OCI-LY3 (cell line): ENCODE data around the gene ANKS1A.
"Not testable (repeated sequence)": the region's sequence is repeated elsewhere in the genome, so short reads cannot be mapped to it uniquely, and the experiment has no call there.

ENCODE experiments used
- H2AFZ ChIP-seq: fragments of 200-600, 300-600 bp; shearing (Covaris generic); 2 replicates; pipeline ENCODE4 v1.6.0; 2014; ENCODE audit warnings: antibody characterized with exemption, low read depth, low read length
- H3K27ac ChIP-seq: fragments of 200-600, 300-600 bp; sonication (generic); 2 replicates; pipeline ENCODE4 v1.5.1; 2014; ENCODE audit warnings: mild to moderate bottlenecking, low read length, moderate library complexity, mixed read lengths
- H3K27me3 ChIP-seq: fragments of 200-600, 300-600 bp; sonication (generic); 2 replicates; pipeline ENCODE4 v1.6.1; 2014; ENCODE audit warnings: low read depth, low read length, mixed read lengths
- H3K36me3 ChIP-seq: fragments of 200-600, 300-600 bp; sonication (generic); replicated peaks from 2 replicates; pipeline ENCODE3; 2014; ENCODE audit warnings: low read depth, low read length, mixed read lengths
- H3K4me1 ChIP-seq: fragments of 300-600, 200-600 bp; sonication (generic); 2 replicates; pipeline ENCODE4 v1.6.1; 2014; ENCODE audit warnings: low read length, mixed read lengths
- H3K4me2 ChIP-seq: fragments of 200-600, 300-600 bp; sonication (generic); 2 replicates; pipeline ENCODE4 v1.6.1; 2014; ENCODE audit warnings: low read length, mixed read lengths
- H3K4me3 ChIP-seq: fragments of 300-600, 200-600 bp; sonication (generic); 2 replicates; pipeline ENCODE4 v1.5.1; 2014; ENCODE audit warnings: antibody characterized with exemption, mild to moderate bottlenecking, low read length, moderate library complexity
- H3K79me2 ChIP-seq: fragments of 300-600, 200-600 bp; shearing (Covaris generic); 2 replicates; pipeline ENCODE4 v1.6.1; 2014; ENCODE audit warnings: mild to moderate bottlenecking, low read length, mixed read lengths
- H3K9ac ChIP-seq: fragments of 300-600, 200-600 bp; shearing (Covaris generic); 2 replicates; pipeline ENCODE4 v1.6.0; 2014; ENCODE audit warnings: mild to moderate bottlenecking, low read length, moderate library complexity
- H3K9me3 ChIP-seq: fragments of 200-600, 300-600 bp; shearing (Covaris generic); 2 replicates; pipeline ENCODE4 v1.6.1; 2014; ENCODE audit warnings: low read length, mixed read lengths; ENCODE audit not compliant: insufficient read depth
- H4K20me1 ChIP-seq: fragments of 200-600, 300-600 bp; sonication (generic); 2 replicates; pipeline ENCODE4 v1.6.1; 2016; ENCODE audit warnings: low read length, mixed read lengths; ENCODE audit not compliant: insufficient read depth
- CTCF ChIP-seq: fragments of 200-600, 300-600 bp; sonication (generic); IDR thresholded peaks from 2 replicates; pipeline ENCODE4 v1.5.1; 2014; ENCODE audit warnings: antibody characterized with exemption, low read length, low read depth
- EZH2phosphoT487 ChIP-seq: fragments of 200-600 bp; shearing (Covaris generic); IDR thresholded peaks from 2 replicates; pipeline ENCODE4 v1.6.1; 2018; ENCODE audit warnings: antibody characterized with exemption, mixed run types, low read depth

ANKS1A gene

GRCh38 chr6:34891296-34891695 is 2.2 kb downstream of the ANKS1A start:
- Histone ChIP-seq H2AFZ (no peak overlapping the region), H3K9me3 (no peaks in the 10 kb centered on the region), H3K36me3 (no peaks in the 10 kb centered on the region), H3K27me3 (no peaks in the 10 kb centered on the region), H3K79me2 (peaks cover 17% of the 10 kb centered on the region), H4K20me1 (no peaks in the 10 kb centered on the region), H3K4me1 (peaks cover 10% of the 10 kb centered on the region), H3K9ac (no peak overlapping the region), H3K4me2 (no peak overlapping the region), H3K27ac (no peak overlapping the region), H3K4me3 (no peak overlapping the region)
- no peak for TF ChIP-seq EZH2phosphoT487
- no peak for TF ChIP-seq CTCF

- no peak overlapping the region for H3K4me3 ChIP-seq
- no peaks in the 10 kb centered on the region for H3K27me3 ChIP-seq
- no peaks in the 10 kb centered on the region for H4K20me1 ChIP-seq
- H3K27ac ChIP-seq: no peak overlapping the region
- H3K9me3 ChIP-seq: no peaks in the 10 kb centered on the region
- no peaks in the 10 kb centered on the region; the same call in 1 of the 2 replicates for H3K79me2 ChIP-seq
- H3K4me2 ChIP-seq: no peak overlapping the region
- TF ChIP-seq EZH2phosphoT487 (no peak), CTCF (no peak)
- H3K9ac ChIP-seq: no peak overlapping the region
- H2AFZ ChIP-seq: no peak overlapping the region
- peaks cover 7% of the 10 kb centered on the region for H3K4me1 ChIP-seq
- H3K36me3 ChIP-seq: no peaks in the 10 kb centered on the region
Measured at GRCh38 chr6:34894693-34895092, 5.6 kb downstream of the ANKS1A start.

DNA sequence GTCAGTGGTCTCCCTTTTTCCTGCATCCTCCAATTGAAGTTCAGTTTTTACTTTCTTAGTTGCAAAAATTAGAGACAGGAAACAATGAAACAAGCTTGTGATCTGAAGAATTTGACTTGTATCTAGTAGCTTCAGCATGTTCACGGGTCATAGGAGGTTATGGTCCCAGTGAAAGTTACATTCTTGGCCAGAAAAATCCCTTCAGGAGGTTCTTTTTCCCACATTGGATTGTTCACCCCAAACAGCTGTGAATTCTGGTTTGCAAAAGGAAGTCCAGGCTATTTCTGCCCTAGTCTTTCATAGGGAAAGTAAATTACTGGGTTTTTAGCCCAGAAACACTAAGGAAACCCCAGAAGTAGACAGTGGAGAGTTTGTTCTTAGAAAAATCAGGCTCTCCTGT is 8.1 kb downstream of the ANKS1A start:
- no peak overlapping the region for H2AFZ ChIP-seq
- TF ChIP-seq EZH2phosphoT487: no peak
- TF ChIP-seq CTCF: no peak
- H4K20me1 ChIP-seq: no peaks in the 10 kb centered on the region
- H3K4me3 ChIP-seq: no peak overlapping the region
- H3K4me2 ChIP-seq: no peak overlapping the region
- no peaks in the 10 kb centered on the region for H3K9me3 ChIP-seq
- no peaks in the 10 kb centered on the region for H3K27me3 ChIP-seq
- H3K9ac ChIP-seq: no peak overlapping the region
- no peak overlapping the region for H3K27ac ChIP-seq
- H3K4me1 ChIP-seq: no peaks in the 10 kb centered on the region
- no peaks in the 10 kb centered on the region for H3K36me3 ChIP-seq
- no peaks in the 10 kb centered on the region for H3K79me2 ChIP-seq

DNA sequence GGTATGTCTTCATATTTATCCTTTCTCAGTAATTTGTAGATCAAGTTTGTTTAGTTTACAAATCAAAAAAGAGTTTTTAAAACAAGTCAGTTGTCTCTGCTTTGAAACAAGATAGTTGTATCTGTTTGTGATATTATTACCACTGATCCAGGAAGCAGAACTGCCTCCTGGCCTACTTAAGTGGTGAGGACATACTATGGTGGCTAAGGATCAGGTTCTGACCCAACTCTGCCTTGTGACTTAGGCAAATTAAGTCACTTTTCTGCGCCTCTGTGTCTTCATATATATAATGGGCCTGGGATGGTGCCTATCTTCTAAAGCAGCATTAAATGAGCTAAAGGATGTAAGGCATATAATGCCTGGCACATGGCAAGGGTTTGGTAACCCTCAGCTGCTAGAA is 8.7 kb downstream of the ANKS1A start:
- Histone ChIP-seq H3K9ac (no peak overlapping the region), H3K4me1 (no peaks in the 10 kb centered on the region), H3K4me3 (no peak overlapping the region), H3K79me2 (no peaks in the 10 kb centered on the region), H2AFZ (no peak overlapping the region), H3K36me3 (no peaks in the 10 kb centered on the region), H3K4me2 (no peak overlapping the region), H3K27ac (no peak overlapping the region), H3K27me3 (no peaks in the 10 kb centered on the region), H4K20me1 (no peaks in the 10 kb centered on the region), H3K9me3 (no peaks in the 10 kb centered on the region)
- TF ChIP-seq CTCF: no peak
- no peak for TF ChIP-seq EZH2phosphoT487

DNA sequence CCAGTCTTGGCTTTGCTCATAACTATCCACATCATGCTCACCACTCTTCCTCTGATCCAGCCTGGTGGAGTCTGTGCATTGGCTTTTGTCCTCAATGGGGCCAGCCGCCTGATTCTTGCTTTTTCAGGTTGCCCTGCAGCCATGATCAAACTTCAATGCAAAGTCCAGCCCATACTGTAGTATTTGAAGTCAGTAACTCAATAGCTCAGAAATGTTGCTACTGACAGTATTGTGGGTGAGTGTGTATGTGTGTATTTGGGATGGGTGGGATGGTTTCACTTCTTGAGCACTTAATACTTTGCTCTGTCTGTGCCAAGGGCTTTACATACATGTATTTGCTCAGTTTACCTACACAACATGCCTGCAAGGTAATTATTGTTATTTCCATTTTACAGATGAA is 10.7 kb downstream of the ANKS1A start:
- not testable (repeated sequence) for H3K27me3 ChIP-seq, H3K4me3 ChIP-seq, H3K9ac ChIP-seq, H2AFZ ChIP-seq, H3K4me2 ChIP-seq, H3K79me2 ChIP-seq, H3K9me3 ChIP-seq, H4K20me1 ChIP-seq, H3K36me3 ChIP-seq, H3K27ac ChIP-seq, H3K4me1 ChIP-seq
